DOHH2 (cell line): ENCODE measurements around the gene FAM221A.

Source experiments
- CTCF ChIP-seq: fragments of 200-600 bp; sonication (generic); IDR thresholded peaks from one replicate; pipeline ENCODE4 v1.5.1; 2014; ENCODE audit warnings: antibody characterized with exemption, mild to moderate bottlenecking, low read depth, low read length; ENCODE audit not compliant: poor library complexity, severe bottlenecking
- EZH2phosphoT487 ChIP-seq: fragments of 200-600 bp; sonication (generic); IDR thresholded peaks from 2 replicates; pipeline ENCODE4 v1.6.1; 2017; ENCODE audit warnings: borderline replicate concordance, mild to moderate bottlenecking, antibody characterized with exemption, low read length, moderate library complexity, mixed read lengths

GRCh38 chr7:23698822-23699221, 18.8 kb downstream of the FAM221A start:
- TF ChIP-seq CTCF (no peak), EZH2phosphoT487 (no peak)
